ENCODE results near the gene ARVCF. TPM values are rescaled to one million over a fixed set of nuclear protein-coding genes. Genes with fewer than 3 reads are reported as not detected.
A peak's percentile ranks its signal among the peaks of the same experiment; 100 is the strongest.

ARVCF gene
- total and polyA plus RNA-seq, 9 of the 15 experiments (the other 6 are each of a cell fraction or from before 2014, with no cell fraction given): 0.03 to 97.4 (median 15.6) TPM

DNA sequence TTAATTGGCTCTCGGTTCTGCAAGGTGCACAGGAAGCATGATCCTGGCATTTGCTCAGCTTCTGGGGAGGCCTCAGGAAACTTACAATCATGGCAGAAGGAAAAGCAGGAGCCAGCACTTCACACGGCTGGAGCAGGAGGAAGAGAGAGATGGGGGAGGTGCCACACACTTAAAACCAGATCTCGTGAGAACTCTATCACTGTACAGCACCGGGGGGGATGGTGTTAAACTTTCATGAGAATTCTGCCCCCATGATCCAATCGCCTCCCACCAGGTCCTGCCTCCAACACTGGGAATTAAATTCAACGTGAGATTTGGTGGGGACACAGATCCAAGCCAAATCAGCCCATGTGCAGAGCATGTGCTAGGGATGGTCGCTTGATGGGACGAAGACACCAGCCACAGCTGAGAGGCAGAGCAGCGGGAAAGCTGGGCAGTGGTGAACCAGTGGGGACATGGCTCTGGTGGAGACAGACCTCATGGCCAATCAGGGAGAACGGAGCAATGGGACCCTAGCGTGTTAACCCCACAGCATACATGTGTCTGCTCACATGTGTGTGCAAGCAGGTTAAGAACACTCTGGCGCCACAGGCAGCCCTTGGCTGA, 10.5 kb upstream of the ARVCF start (continued):
- TF ChIP-seq, protein P1, sequence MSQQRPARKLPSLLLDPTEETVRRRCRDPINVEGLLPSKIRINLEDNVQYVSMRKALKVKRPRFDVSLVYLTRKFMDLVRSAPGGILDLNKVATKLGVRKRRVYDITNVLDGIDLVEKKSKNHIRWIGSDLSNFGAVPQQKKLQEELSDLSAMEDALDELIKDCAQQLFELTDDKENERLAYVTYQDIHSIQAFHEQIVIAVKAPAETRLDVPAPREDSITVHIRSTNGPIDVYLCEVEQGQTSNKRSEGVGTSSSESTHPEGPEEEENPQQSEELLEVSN (IDR thresholded peaks at IDR 0.05; ENCODE audit: borderline replicate concordance in 1 of 2, extremely low read depth in 1 of 2, insufficient read depth in 1 of 2, insufficient read length in 1 of 2, low read depth in 1 of 2, low read length in 1 of 2, poor library complexity in 1 of 2, severe bottlenecking in 1 of 2): peak; percentile 98 to 100

- Histone ChIP-seq H3K4me2 (ENCODE audit: insufficient read depth, low read length) (peak overlapping the region; percentile 2; the same call in 1 of the 2 replicates), H3K9ac (ENCODE audit: insufficient read depth in 1 of 2, low read depth in 2 of 2, low read length in 2 of 2) (no peak overlapping the region), H3K27me3 (ENCODE audit: control insufficient read depth in 2 of 2, insufficient read depth in 2 of 2, low read length in 2 of 2) (no peaks in the 10 kb centered on the region; a peak in 1 of 5 replicates), H3K4me1 (replicated peaks in 1 of 2; ENCODE audit: control insufficient read depth in 2 of 2, insufficient read depth in 2 of 2, low read length in 2 of 2) (peaks cover 53 to 75% of the 10 kb centered on the region in 2 experiments), H3K36me3 (ENCODE audit: control insufficient read depth, insufficient read depth, low read length) (peaks cover 63% of the 10 kb centered on the region), H3K4me3 (no peak overlapping the region), H3K9me1 (ENCODE audit: control insufficient read depth, insufficient read depth, low read length) (peaks cover 29% of the 10 kb centered on the region), H3K27ac (ENCODE audit: extremely low read depth, low read depth, low read length) (no peak overlapping the region; the same call in 2 of the 3 replicates), H4K20me1 (replicated peaks; ENCODE audit: control insufficient read depth, insufficient read depth, low read length) (peaks cover 51% of the 10 kb centered on the region), H3K9me3 (replicated peaks; ENCODE audit: control insufficient read depth, insufficient read depth, low read depth, low read length) (no peaks in the 10 kb centered on the region), H3K79me2 (ENCODE audit: control insufficient read depth, insufficient read depth, low read length) (peaks cover 82% of the 10 kb centered on the region), H2AFZ (ENCODE audit: low read depth, low read length) (no peak overlapping the region)
- BruUV-seq (replicated peaks): no TSS peak
- 82% methylated on average over 13 of the region's 13 CpGs for WGBS (ENCODE audit: insufficient coverage, low coverage, missing lambda C conversion rate)
- in situ Hi-C loops (cut with MboI) (no loop called here), intact Hi-C loops (cut with micrococcal nuclease) (loop anchor here (10.0 kb wide), 2 partner anchors 172 to 612 kb away; partner anchors contain the start of genes GNB1L and RTL10)
- no peak for DNase-seq (ENCODE audit: extremely low read depth in 1 of 4, low spot score in 3 of 4)
- CTCF ChIA-PET (ENCODE audit: low intra/inter-chr PET ratio): interaction anchor here (4.2 kb wide), 1 partner anchor 56 kb away, joined by 30 read pairs; no protein-coding TSS in a partner anchor
- FAIRE-seq: no peak
- no peak for ATAC-seq
- POLR2A ChIA-PET: interaction anchor here (0.5 to 4.4 kb wide), 16 partner anchors 8 to 576 kb away, joined by 3 to 30 read pairs (median 4); no protein-coding TSS in a partner anchor
- TF ChIP-seq ZNF766 (CRISPR knock-in tag; conservative IDR thresholded peaks at IDR 0.05) (no peak), ZNF668 (CRISPR knock-in tag; IDR thresholded peaks at IDR 0.05) (no peak; the same call in 1 of the 2 replicates), TBL1XR1 (IDR thresholded peaks at IDR 0.05; ENCODE audit: low read length in 2 of 2) (no peak), NR2F6 (CRISPR knock-in tag; IDR thresholded peaks at IDR 0.05) (no peak), CHD1 (IDR thresholded peaks at IDR 0.05; ENCODE audit: low read length) (no peak), ZNF408 (CRISPR knock-in tag; IDR thresholded peaks at IDR 0.05; ENCODE audit: low read depth) (no peak), TSC22D4 (tag; IDR thresholded peaks at IDR 0.05) (peak; percentile 81; the same call in 1 of the 2 replicates), MNT (conservative IDR thresholded peaks at IDR 0.05) (no peak), MED1 (CRISPR knock-in tag; IDR thresholded peaks at IDR 0.05; ENCODE audit: borderline replicate concordance) (no peak), FOXJ3 (CRISPR knock-in tag; IDR thresholded peaks at IDR 0.05) (no peak)
- TF ChIP-seq, protein P1 (IDR thresholded peaks at IDR 0.05; ENCODE audit: borderline replicate concordance in 1 of 2, extremely low read depth in 1 of 2, insufficient read depth in 1 of 2, insufficient read length in 1 of 2, low read depth in 1 of 2, low read length in 1 of 2, poor library complexity in 1 of 2, severe bottlenecking in 1 of 2): peak in 1 of 2 experiments; percentile 53
- TF ChIP-seq, protein P2, sequence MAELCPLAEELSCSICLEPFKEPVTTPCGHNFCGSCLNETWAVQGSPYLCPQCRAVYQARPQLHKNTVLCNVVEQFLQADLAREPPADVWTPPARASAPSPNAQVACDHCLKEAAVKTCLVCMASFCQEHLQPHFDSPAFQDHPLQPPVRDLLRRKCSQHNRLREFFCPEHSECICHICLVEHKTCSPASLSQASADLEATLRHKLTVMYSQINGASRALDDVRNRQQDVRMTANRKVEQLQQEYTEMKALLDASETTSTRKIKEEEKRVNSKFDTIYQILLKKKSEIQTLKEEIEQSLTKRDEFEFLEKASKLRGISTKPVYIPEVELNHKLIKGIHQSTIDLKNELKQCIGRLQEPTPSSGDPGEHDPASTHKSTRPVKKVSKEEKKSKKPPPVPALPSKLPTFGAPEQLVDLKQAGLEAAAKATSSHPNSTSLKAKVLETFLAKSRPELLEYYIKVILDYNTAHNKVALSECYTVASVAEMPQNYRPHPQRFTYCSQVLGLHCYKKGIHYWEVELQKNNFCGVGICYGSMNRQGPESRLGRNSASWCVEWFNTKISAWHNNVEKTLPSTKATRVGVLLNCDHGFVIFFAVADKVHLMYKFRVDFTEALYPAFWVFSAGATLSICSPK (IDR thresholded peaks at IDR 0.05; ENCODE audit: borderline replicate concordance): no peak
Measured at GRCh38 chr22:20026204-20026908, 9.7 kb upstream of the ARVCF start.

All from K562 (cell line).